Activated CD8-positive, alpha-beta T cell treated with anti-CD3 and anti-CD28 coated beads for 36 hours (primary cell): ENCODE measurements around the gene GNAO1. TPM values are rescaled to one million over a fixed set of nuclear protein-coding genes. Genes with fewer than 3 reads are reported as not detected.

Experiments used
- ATAC-seq: fragments of 200-7000 bp; cut with Tn5 transposase; one replicate; pipeline ENCODE4 v1.10.0; 2021; ENCODE audit warnings: mild to moderate bottlenecking, moderate library complexity
- CTCF ChIA-PET: fragments of 350-600 bp; sonication (Branson Sonifier 250); formaldehyde crosslinking; loops from one replicate; lab custom pipeline; 2021; ENCODE audit warnings: antibody characterized with exemption; lab: Charles Lee
- POLR2A ChIA-PET: fragments of 350-600 bp; sonication (Branson Sonifier 250); formaldehyde crosslinking; loops from one replicate; lab custom pipeline; 2021; ENCODE audit warnings: antibody characterized with exemption; lab: Charles Lee
- DNase-seq: peaks from one replicate; pipeline ENCODE4 v3.0.0-alpha.2; 2020
- H3K27ac Mint-ChIP-seq: one replicate; pipeline ENCODE4 v1.8.0; 2021; ENCODE audit warnings: mild to moderate bottlenecking, mixed read lengths
- H3K27me3 Mint-ChIP-seq: one replicate; pipeline ENCODE4 v1.8.0; 2021; ENCODE audit warnings: mixed read lengths
- H3K36me3 Mint-ChIP-seq: one replicate; pipeline ENCODE4 v1.8.0; 2021; ENCODE audit warnings: low read depth, mixed read lengths
- H3K4me1 Mint-ChIP-seq: one replicate; pipeline ENCODE4 v1.8.0; 2021; ENCODE audit warnings: low read depth, mixed read lengths
- H3K4me3 Mint-ChIP-seq: one replicate; pipeline ENCODE4 v1.8.0; 2021; ENCODE audit warnings: mild to moderate bottlenecking, moderate library complexity, mixed read lengths
- H3K9me3 Mint-ChIP-seq: one replicate; pipeline ENCODE4 v1.8.0; 2021; ENCODE audit warnings: mixed read lengths
- intact Hi-C: fragments of 100-400 bp; cut with micrococcal nuclease; formaldehyde crosslinking; loops from one replicate; pipeline ENCODE4 v1.10.0; 2022
- total RNA-seq, 2 experiments: library from RNA; stranded (reverse); gene quantifications; one replicate each; pipeline ENCODE4 v1.2.3, GENCODE V29; 2021
- TF ChIP-seq, protein P1 (sequence below): fragments of 200-600 bp; IDR thresholded peaks from one replicate; pipeline ENCODE4 v1.8.0; 2022; ENCODE audit warnings: antibody characterized with exemption, mild to moderate bottlenecking

Gene GNAO1
- total RNA-seq, 2 experiments from 2014 or later: 2.3 to 2.4 TPM

DNA sequence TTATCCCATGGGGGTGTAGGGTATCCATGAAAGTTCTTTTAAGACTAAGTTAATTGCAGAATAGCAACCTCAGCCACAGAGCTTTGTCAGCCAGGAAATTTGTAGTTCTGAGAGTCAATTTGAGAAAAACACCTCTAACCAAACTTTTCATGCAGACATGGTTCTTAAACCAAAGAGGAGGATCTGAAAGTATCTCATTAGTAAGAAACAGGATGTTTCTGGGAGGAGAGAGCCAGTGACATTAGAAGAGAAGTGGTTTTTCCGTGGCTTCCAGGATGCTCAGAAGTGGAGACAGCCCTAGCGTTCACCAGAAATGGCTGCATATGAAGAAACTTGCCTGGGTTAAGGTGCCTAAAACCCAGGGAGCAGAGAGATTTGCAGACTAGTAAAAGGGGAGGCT, 7.9 kb downstream of the GNAO1 start:
- H3K27me3 Mint-ChIP-seq: peaks cover 24% of the 10 kb centered on the region
- peaks cover 2% of the 10 kb centered on the region for H3K9me3 Mint-ChIP-seq
- ATAC-seq (peak; percentile 60), DNase-seq (peak; percentile 59)
- TF ChIP-seq, protein P1, sequence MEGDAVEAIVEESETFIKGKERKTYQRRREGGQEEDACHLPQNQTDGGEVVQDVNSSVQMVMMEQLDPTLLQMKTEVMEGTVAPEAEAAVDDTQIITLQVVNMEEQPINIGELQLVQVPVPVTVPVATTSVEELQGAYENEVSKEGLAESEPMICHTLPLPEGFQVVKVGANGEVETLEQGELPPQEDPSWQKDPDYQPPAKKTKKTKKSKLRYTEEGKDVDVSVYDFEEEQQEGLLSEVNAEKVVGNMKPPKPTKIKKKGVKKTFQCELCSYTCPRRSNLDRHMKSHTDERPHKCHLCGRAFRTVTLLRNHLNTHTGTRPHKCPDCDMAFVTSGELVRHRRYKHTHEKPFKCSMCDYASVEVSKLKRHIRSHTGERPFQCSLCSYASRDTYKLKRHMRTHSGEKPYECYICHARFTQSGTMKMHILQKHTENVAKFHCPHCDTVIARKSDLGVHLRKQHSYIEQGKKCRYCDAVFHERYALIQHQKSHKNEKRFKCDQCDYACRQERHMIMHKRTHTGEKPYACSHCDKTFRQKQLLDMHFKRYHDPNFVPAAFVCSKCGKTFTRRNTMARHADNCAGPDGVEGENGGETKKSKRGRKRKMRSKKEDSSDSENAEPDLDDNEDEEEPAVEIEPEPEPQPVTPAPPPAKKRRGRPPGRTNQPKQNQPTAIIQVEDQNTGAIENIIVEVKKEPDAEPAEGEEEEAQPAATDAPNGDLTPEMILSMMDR: no peak
- peak overlapping the region; percentile 90 for H3K27ac Mint-ChIP-seq
- no peak overlapping the region for H3K4me3 Mint-ChIP-seq
- ChIA-PET CTCF (interaction anchor here (0.5 to 2.2 kb wide), 7 partner anchors 10 to 119 kb away, joined by 3 to 6 read pairs (median 3); no protein-coding TSS in a partner anchor), POLR2A (interaction anchor here (1.2 kb wide), 2 partner anchors 9 to 11 kb away, joined by 3 to 5 read pairs; no protein-coding TSS in a partner anchor)
- peaks cover 15% of the 10 kb centered on the region for H3K4me1 Mint-ChIP-seq
- H3K36me3 Mint-ChIP-seq: no peaks in the 10 kb centered on the region
- intact Hi-C loops: loop anchor here (10.0 kb wide), 2 partner anchors 154 to 444 kb away; no protein-coding TSS in a partner anchor

- POLR2A ChIA-PET: no interaction called here
Observed at GRCh38 chr16:56201030-56201429, 9.7 kb downstream of the GNAO1 start.

DNA sequence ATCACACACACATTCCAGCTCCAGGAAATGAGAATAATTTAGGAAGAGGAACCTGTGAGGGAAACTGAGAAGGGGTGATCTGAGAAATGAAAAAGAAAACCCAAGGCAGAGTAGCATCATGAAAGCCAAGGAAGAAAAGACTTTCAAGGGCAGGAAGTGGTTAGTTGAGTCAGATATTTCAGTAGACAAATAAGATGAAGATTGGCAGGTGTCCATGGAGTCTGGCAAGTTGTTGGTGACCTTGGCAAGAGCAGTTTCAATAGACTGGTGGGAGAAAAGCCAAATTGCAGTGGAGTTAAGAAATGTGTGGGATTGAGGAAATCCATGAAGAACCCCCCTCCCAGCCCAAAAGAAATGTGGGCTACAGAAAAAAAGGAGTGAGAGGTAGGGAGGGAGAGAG, 10.7 kb downstream of the GNAO1 start:
- DNase-seq (peak; percentile 61), ATAC-seq (peak; percentile 53)
- ChIA-PET POLR2A (no interaction called here), CTCF (interaction anchor here (1.1 to 3.5 kb wide), 13 partner anchors 14 to 258 kb away, joined by 3 to 27 read pairs (median 6); no protein-coding TSS in a partner anchor)
- peaks cover 9% of the 10 kb centered on the region for H3K27me3 Mint-ChIP-seq
- no peaks in the 10 kb centered on the region for H3K36me3 Mint-ChIP-seq
- H3K27ac Mint-ChIP-seq: no peak overlapping the region
- TF ChIP-seq, protein P1: no peak
- no peak overlapping the region for H3K4me3 Mint-ChIP-seq
- peaks cover 9% of the 10 kb centered on the region for H3K4me1 Mint-ChIP-seq
- intact Hi-C loops: loop anchor here (10.0 kb wide), 1 partner anchor 257 kb away; no protein-coding TSS in a partner anchor
- H3K9me3 Mint-ChIP-seq: peaks cover 2% of the 10 kb centered on the region

More at GRCh38 chr16:56201030-56201429, 9.7 kb downstream of the GNAO1 start:
- H3K27ac Mint-ChIP-seq: no peak overlapping the region
- peaks cover 12% of the 10 kb centered on the region for H3K27me3 Mint-ChIP-seq
- no peak for ATAC-seq
- no peak overlapping the region for H3K4me3 Mint-ChIP-seq
- peaks cover 2% of the 10 kb centered on the region for H3K9me3 Mint-ChIP-seq
- CTCF ChIA-PET: interaction anchor here (2.1 to 3.5 kb wide), 2 partner anchors 81 to 257 kb away, joined by 6 to 27 read pairs; no protein-coding TSS in a partner anchor
- intact Hi-C loops: loop anchor here (10.0 kb wide), 1 partner anchor 256 kb away; no protein-coding TSS in a partner anchor
- H3K4me1 Mint-ChIP-seq: peaks cover 11% of the 10 kb centered on the region
- no peaks in the 10 kb centered on the region for H3K36me3 Mint-ChIP-seq
- TF ChIP-seq, protein P1: no peak
- DNase-seq: no peak

- Mint-ChIP-seq H3K27me3 (peaks cover 5% of the 10 kb centered on the region), H3K9me3 (peaks cover 2% of the 10 kb centered on the region), H3K27ac (no peak overlapping the region), H3K4me3 (no peak overlapping the region), H3K36me3 (no peaks in the 10 kb centered on the region), H3K4me1 (no peaks in the 10 kb centered on the region)
- intact Hi-C loops: loop anchor here (10.0 kb wide), 1 partner anchor 258 kb away; no protein-coding TSS in a partner anchor
- DNase-seq: peak; percentile 76
- peak; percentile 81 for ATAC-seq
- TF ChIP-seq, protein P1: peak; percentile 67
- ChIA-PET CTCF (interaction anchor here (0.6 to 3.5 kb wide), 32 partner anchors 9 to 738 kb away, joined by 3 to 27 read pairs (median 4); no protein-coding TSS in a partner anchor), POLR2A (no interaction called here)
Observed at GRCh38 chr16:56203052-56203451, 11.8 kb downstream of the GNAO1 start.

DNA sequence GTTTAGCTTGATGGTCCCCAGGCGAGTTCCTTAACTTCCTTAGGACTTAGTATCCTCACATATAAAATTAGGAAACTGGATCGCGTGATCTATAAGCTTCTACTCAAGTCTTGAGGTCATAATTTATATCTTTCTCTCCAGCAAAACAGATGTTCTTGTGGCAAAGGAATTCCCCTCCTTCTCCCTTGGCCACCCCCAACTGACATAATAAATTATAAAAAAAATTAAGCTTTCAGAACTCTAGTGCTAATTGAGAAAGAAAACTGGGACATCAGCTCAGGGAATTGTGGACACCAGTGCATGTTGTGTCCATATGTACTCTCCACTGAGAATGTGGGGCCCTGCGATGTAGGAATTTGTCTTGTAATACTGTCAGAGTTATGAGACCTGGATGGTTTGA, 13.5 kb downstream of the GNAO1 start:
- ChIA-PET CTCF (interaction anchor here (1.6 to 3.5 kb wide), 2 partner anchors 114 to 261 kb away, joined by 6 to 27 read pairs; no protein-coding TSS in a partner anchor), POLR2A (interaction anchor here (0.7 kb wide), 1 partner anchor 55 kb away, joined by 3 read pairs; no protein-coding TSS in a partner anchor)
- ATAC-seq (no peak), DNase-seq (no peak)
- peaks cover 5% of the 10 kb centered on the region for H3K27me3 Mint-ChIP-seq
- H3K4me1 Mint-ChIP-seq: no peaks in the 10 kb centered on the region
- no peaks in the 10 kb centered on the region for H3K36me3 Mint-ChIP-seq
- no peaks in the 10 kb centered on the region for H3K9me3 Mint-ChIP-seq
- no peak overlapping the region for H3K4me3 Mint-ChIP-seq
- no peak overlapping the region for H3K27ac Mint-ChIP-seq
- TF ChIP-seq, protein P1: no peak
- intact Hi-C loops: loop anchor here (10.0 kb wide), 1 partner anchor 260 kb away; no protein-coding TSS in a partner anchor
